Daoy (cell line): ENCODE data around the gene BMPER. TPM values are rescaled to one million over a fixed set of nuclear protein-coding genes. Genes with fewer than 3 reads are reported as not detected.

Source experiments
- DNase-seq: peaks from one replicate; pipeline ENCODE4 v3.0.0-alpha.2; 2015; ENCODE audit warnings: low read depth
- total RNA-seq: library from RNA; depleted of rRNA; stranded (reverse); fragments of >200 nt; shearing (Covaris generic); gene quantifications from 2 replicates; pipeline ENCODE4 v1.2.3, GENCODE V29; 2014

BMPER gene
- total RNA-seq, 1 experiment from 2014 or later = 1.6 TPM

DNA sequence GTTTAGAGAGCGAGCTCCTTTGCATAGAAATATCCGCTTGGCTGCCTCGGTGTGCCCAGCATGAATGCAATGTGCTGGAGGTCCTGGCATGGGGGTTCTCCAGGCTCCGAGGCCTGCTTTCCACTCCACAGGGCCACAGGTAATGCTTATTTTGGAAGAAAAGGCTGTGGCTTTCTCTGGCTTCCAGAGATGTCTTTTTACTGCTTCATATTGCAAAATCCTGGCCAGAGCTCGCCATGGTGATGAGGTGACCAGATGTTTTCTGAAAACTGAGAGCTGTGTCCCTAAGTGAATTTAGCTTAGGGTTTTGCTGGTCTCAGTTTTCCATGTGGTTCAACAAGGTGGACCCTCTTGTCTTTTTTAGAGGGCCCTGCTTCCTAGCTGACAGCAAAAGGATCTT lies 65.2 kb downstream of the BMPER start:
- DNase-seq = no peak

DNA sequence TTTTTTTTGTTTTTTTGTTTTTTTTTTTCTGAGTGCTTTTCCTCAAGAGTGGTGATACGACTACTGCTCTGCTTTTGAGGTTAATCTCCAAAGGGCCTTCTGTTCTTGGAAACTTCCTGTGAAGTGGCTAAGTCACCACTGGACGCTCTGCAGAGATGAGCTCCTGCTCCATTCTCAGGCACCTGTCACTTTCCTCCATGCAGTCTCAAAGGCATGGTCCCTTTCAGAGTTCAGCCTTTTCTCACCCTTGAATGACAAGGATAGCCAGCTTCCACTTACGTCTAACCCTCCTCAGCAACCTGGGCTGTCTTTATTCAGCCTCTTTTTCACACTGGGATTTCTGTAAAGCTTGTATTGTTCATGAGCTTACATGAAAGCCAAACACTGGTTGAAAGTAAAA lies 65.8 kb downstream of the BMPER start:
- DNase-seq = no peak

- DNase-seq = no peak
These were observed 68.1 kb downstream of the BMPER start for GRCh38 chr7:33973231-33974015.

GRCh38 chr7:33979300-33979806 lies 74.0 kb downstream of the BMPER start:
- no peak for DNase-seq

- DNase-seq = peak; percentile 73
These were observed 74.5 kb downstream of the BMPER start for GRCh38 chr7:33979807-33980355.

- DNase-seq = no peak
These were observed 75.9 kb downstream of the BMPER start for GRCh38 chr7:33981226-33981625.

DNA sequence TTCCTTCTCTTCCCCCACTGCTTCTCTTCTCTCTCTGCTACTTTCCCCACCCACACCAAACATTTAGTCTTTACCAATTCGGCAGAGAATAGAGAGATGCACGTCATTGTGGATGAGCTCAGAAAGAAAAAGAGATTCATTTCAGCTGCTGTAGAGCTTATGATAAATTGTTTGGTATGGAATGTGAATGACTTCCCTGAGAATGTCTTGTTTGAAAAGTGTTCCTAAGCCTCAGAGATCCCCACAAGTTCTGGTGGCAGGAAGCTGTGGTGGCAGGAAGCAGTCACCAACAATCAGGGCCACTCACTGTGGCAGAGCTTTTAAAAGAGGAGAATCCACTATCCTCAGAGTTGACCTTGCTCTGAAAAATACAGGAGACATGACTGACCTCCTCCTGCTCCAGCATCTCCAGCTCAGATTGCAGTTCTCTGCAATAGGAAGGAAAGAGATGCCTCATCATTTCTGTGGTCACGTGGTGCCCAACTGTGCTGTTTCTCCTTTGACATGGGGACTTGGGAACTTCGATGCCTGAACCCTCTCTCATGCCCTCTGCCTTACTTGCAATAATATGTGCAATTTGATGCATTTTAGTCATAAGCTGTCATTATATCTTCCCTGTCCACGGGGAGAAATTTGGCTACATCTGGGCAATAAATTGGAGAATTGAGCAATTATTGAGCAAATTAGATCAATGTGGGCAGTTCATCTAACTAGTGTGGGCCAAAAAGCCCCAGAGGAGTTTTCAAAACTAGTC lies 76.5 kb downstream of the BMPER start:
- DNase-seq = peak; percentile 24

GRCh38 chr7:33982425-33982786 lies 77.1 kb downstream of the BMPER start:
- peak; percentile 63 for DNase-seq

GRCh38 chr7:33986451-33986850 lies 81.1 kb downstream of the BMPER start:
- no peak for DNase-seq

GRCh38 chr7:33986951-33987947 lies 81.9 kb downstream of the BMPER start:
- peak; percentile 97 for DNase-seq

DNA sequence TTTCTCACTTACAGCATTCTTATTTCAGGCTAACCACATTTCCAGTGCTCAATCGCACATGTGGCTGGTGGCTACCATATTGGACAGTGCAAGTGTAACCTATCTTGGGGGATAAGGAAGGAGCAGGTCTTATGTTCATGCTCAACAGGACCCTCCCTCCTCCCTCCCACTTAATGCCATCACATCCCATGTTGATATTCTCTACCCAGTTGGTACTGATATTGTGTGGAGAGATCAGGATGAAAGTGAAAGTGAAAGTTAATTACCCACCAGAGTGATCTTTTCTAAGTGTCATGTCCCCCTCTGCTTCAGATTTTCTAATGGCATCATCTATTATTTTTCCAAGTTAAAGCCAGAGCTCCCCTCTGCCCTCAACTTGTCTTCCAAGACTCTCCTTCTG lies 91.6 kb downstream of the BMPER start:
- peak; percentile 25 for DNase-seq

DNA sequence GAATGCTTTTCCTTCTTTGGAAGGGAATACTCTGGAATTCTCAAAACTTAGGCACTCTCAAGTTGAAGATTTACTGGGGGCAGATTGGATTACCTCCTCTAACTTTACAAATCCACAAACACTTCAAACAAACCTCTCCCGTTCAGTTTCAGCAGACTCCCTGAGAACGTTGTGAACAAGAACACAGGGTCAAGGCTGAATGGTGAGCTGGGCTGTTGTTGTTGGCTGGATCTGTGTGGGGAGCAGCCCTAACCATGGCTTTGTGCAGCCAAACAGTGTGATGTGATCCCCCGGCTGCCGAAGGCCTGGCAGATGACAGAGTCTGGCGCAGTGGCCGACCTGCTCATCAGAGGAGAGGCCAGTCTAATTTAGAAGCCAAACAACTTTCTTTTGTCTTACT lies 93.1 kb downstream of the BMPER start:
- no peak for DNase-seq

- no peak for DNase-seq
These were observed 105.8 kb downstream of the BMPER start for GRCh38 chr7:34011017-34011695.

- DNase-seq = no peak
These were observed 106.4 kb downstream of the BMPER start for GRCh38 chr7:34011696-34012095.

DNA sequence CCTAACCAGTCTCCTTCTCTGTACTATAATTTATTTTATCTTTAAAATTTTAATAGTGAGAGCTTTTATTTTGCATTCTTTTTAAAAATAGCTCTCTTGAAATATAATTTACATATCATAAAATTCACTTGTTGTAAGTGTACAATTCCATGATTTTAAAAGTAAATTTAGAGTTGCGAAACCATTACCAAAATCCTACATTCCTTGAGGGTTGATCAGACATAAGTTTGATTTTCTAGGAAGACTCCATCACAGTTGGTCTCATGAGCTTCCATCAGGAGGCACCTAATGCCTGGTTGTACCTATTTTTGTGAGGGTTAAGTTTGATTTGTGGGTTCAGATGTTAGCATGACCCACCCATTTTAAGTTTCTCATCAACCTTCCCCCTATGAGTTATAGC lies 108.1 kb downstream of the BMPER start:
- DNase-seq = no peak

- DNase-seq = no peak
These were observed 110.3 kb downstream of the BMPER start for GRCh38 chr7:34015651-34016050.

DNA sequence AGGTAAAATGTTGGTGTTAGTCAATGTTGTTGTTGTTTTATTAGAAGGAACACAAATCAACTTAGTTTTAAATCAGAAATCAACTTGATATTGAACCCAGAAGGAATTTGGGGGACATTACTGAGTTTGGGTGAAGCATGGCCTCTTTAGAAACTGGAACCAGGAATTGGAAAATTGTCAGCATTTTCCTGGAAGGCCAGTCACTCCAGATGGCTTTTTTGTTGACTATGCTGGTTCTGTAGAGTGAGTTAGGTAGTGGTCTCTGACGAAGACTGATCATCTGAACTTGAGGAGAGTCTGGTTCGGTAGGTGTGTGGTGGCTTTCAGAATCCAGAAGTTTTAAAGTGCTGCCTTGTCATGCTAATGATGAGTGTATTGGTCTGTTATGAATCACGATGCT lies 111.5 kb downstream of the BMPER start:
- DNase-seq = no peak

DNA sequence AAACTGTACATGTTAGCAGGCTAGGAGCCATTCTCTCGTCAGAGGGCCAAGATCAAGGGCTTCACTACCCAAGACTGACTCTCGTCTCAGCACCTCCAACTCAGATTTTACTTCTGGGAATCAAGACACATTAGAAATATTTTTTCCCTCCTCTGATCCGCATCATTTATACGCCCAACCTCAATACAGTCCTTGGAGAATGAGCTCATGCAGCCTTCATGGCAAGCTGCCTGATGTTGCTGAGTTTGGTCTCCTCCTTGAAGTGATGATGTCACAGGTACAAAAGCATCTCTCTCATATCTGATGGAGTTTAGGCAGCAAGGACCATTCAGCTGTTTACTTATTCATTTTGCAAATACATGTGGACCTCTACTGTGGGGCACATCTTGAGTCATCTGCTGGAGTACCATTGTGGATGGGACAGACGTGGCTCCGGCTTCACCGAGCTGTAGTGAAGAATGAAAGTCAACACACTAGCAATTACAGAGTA lies 114.0 kb downstream of the BMPER start:
- peak; percentile 25 for DNase-seq

DNA sequence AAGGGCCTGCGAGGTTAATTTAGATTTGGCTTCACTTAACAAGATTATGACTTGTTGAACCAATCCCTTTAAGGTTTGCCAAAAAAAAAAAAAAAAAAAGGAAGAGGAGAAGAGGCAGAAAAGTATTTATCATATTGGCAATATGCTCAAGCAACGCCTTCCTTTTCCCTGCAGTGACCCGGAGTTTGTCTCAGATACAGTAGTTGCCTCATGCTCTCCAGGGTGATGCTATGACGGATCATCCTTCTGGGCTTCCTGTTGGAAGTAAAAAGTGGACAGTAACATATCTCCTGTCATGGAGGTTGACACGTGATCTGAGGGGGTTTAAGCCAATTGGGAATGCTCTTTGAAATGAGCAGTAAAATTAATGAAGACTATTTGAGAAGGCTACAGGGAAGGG lies 117.3 kb downstream of the BMPER start:
- no peak for DNase-seq

GRCh38 chr7:34025600-34025999 lies 120.3 kb downstream of the BMPER start:
- no peak for DNase-seq
